Measurements from ENCODE around the gene GAGE10. TPM values are rescaled to one million over a fixed set of nuclear protein-coding genes. Genes with fewer than 3 reads are reported as not detected.

GAGE10 gene
- total and polyA plus RNA-seq, 2 of the 4 experiments (the other 2 are of a cell fraction) = not detected

DNA sequence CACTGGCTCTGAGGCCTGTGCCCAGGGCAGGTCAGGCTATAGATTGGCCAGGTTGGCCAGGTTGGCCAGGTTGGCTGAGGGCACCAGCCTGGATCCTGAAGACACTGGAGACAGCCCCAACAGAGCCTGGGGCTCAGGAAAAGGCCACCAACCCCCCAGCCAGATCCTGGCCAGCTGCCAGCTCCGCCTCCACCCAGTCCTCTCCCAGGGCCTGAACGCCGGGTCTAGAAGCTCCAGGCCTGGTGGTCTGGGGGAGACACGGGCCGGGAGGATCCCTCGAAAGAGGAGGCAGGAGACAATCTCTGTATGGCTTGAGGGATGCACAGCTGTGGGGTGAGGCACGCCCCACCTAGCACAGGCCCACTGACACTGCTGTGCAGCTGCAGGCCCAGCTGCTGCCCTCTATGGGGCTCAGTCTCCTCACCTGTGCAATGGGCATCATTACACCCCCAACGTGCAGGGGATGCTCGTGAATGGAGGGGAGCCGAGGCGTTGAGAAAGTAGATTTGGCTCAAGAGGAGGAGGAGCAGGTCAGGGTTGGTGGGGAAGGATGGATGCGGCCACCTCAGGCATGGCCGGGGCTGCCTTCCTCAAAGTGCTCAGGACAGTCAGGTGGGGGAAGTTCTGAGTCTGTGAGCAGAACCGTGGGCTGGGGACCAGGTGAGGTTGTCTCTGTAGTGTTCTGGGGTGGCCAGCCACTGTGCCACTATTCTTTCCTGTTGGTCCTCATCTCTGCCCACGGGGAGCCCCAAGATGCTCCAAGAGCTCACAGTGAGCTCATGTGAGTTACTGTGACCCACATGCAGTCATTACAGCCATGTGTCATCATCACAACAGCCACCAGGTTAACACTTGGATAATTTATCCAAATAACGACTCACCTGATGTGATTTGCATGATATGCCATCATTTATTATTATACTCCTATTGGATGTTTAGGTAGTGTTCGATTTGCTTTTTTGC, 10.8 kb upstream of the GAGE10 start:
- Histone ChIP-seq H3K4ac (ENCODE audit: low read depth, low read length) (no peak overlapping the region), H3K27me3 (ENCODE audit: control insufficient read depth, insufficient read depth, low read length) (peaks cover 3% of the 10 kb centered on the region; the same call in 1 of the 2 replicates), H4K8ac (ENCODE audit: low read depth in 2 of 2, low read length in 2 of 2) (no peak overlapping the region), H2BK15ac (ENCODE audit: low read depth, low read length) (no peak overlapping the region), H3K27ac (ENCODE audit: insufficient read depth, low read length) (no peak overlapping the region), H3K23ac (ENCODE audit: low read depth, low read length) (no peak overlapping the region), H3K9me1 (ENCODE audit: insufficient read depth, low read length) (no peaks in the 10 kb centered on the region), H2BK120ac (ENCODE audit: low read depth, low read length) (no peak overlapping the region), H4K5ac (ENCODE audit: low read depth, low read length) (no peak overlapping the region), H3K4me3 (ENCODE audit: insufficient read depth, low read depth, low read length) (no peak overlapping the region), H3K18ac (ENCODE audit: low read depth, low read length) (no peak overlapping the region), H2AK5ac (ENCODE audit: low read depth, low read length) (no peak overlapping the region), H3K9ac (ENCODE audit: low read depth, low read length) (no peak overlapping the region), H3K79me1 (ENCODE audit: low read depth in 1 of 2, low read length in 2 of 2) (no peaks in the 10 kb centered on the region), H3K14ac (replicated peaks; ENCODE audit: low read depth, low read length) (no peak overlapping the region), H2AK9ac (replicated peaks; ENCODE audit: low read depth, low read length, poor library complexity) (no peak overlapping the region), H4K20me1 (ENCODE audit: insufficient read depth, low read length) (no peaks in the 10 kb centered on the region), H3K56ac (ENCODE audit: extremely low read depth, insufficient read depth, low read length) (no peak overlapping the region), H4K91ac (ENCODE audit: insufficient read depth, low read depth, low read length) (no peak overlapping the region), H3K4me1 (ENCODE audit: control insufficient read depth, insufficient read depth, low read length) (no peaks in the 10 kb centered on the region), H2AFZ (replicated peaks; ENCODE audit: low read length, poor library complexity) (no peak overlapping the region), H3K36me3 (ENCODE audit: control insufficient read depth, insufficient read depth, low read length) (no peaks in the 10 kb centered on the region), H2BK5ac (ENCODE audit: low read depth, low read length, poor library complexity, severe bottlenecking) (no peak overlapping the region), H3K4me2 (ENCODE audit: low read depth, low read length) (no peak overlapping the region), H2BK20ac (ENCODE audit: low read depth, low read length) (no peak overlapping the region), H3K9me3 (ENCODE audit: control insufficient read depth, insufficient read depth, low read length) (no peaks in the 10 kb centered on the region)
- ChIA-PET POLR2A (ENCODE audit: unreplicated experiment) (no interaction called here), CTCF (no interaction called here)
- ATAC-seq (ENCODE audit: low read depth) = no peak
- intact Hi-C loops (cut with micrococcal nuclease) (loop anchor here (1.0 kb wide), 1 partner anchor 462 kb away; no protein-coding TSS in a partner anchor), dilution Hi-C loops (cut with HindIII; ENCODE audit: low sequenced_read_pairs, unreplicated experiment) (no loop called here), in situ Hi-C loops (cut with MboI; ENCODE audit: low sequenced_read_pairs) (no loop called here)
- no TSS peak for BruUV-seq (replicated peaks)
- DNase-seq = no peak
- WGBS, 2 experiments (ENCODE audit: extremely low coverage in 2 of 2, insufficient read length in 1 of 2) = no CpG with 5 or more reads among the region's 17 CpGs
- TF ChIP-seq, protein P1, sequence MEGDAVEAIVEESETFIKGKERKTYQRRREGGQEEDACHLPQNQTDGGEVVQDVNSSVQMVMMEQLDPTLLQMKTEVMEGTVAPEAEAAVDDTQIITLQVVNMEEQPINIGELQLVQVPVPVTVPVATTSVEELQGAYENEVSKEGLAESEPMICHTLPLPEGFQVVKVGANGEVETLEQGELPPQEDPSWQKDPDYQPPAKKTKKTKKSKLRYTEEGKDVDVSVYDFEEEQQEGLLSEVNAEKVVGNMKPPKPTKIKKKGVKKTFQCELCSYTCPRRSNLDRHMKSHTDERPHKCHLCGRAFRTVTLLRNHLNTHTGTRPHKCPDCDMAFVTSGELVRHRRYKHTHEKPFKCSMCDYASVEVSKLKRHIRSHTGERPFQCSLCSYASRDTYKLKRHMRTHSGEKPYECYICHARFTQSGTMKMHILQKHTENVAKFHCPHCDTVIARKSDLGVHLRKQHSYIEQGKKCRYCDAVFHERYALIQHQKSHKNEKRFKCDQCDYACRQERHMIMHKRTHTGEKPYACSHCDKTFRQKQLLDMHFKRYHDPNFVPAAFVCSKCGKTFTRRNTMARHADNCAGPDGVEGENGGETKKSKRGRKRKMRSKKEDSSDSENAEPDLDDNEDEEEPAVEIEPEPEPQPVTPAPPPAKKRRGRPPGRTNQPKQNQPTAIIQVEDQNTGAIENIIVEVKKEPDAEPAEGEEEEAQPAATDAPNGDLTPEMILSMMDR (conservative IDR thresholded peaks at IDR 0.05; ENCODE audit: low read depth, low read length) = no peak
- TF ChIP-seq BHLHE40 (IDR thresholded peaks at IDR 0.05; ENCODE audit: low read depth, low read length) (no peak), MXI1 (IDR thresholded peaks at IDR 0.05; ENCODE audit: borderline replicate concordance, low read depth, low read length) (no peak), POLR2A (IDR thresholded peaks at IDR 0.05; ENCODE audit: low read depth, low read length) (no peak), RAD21 (IDR thresholded peaks at IDR 0.05; ENCODE audit: low read length) (no peak), RFX5 (IDR thresholded peaks at IDR 0.05; ENCODE audit: low read depth, low read length) (no peak), CHD1 (IDR thresholded peaks at IDR 0.05; ENCODE audit: low read depth, low read length) (no peak), FOS (IDR thresholded peaks at IDR 0.05; ENCODE audit: low read depth, low read length) (no peak), SMC3 (IDR thresholded peaks at IDR 0.05; ENCODE audit: low read depth, low read length) (no peak), MAZ (IDR thresholded peaks at IDR 0.05; ENCODE audit: borderline replicate concordance, low read depth, low read length) (no peak), NFE2L2 (IDR thresholded peaks at IDR 0.05; ENCODE audit: low read depth, low read length) (no peak), CEBPB (IDR thresholded peaks at IDR 0.05; ENCODE audit: low read depth, low read length) (no peak)
- TF ChIP-seq, protein P2, sequence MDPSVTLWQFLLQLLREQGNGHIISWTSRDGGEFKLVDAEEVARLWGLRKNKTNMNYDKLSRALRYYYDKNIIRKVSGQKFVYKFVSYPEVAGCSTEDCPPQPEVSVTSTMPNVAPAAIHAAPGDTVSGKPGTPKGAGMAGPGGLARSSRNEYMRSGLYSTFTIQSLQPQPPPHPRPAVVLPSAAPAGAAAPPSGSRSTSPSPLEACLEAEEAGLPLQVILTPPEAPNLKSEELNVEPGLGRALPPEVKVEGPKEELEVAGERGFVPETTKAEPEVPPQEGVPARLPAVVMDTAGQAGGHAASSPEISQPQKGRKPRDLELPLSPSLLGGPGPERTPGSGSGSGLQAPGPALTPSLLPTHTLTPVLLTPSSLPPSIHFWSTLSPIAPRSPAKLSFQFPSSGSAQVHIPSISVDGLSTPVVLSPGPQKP (IDR thresholded peaks at IDR 0.05; ENCODE audit: borderline replicate concordance, low read depth, low read length) = no peak
- TF ChIP-seq, protein P3, sequence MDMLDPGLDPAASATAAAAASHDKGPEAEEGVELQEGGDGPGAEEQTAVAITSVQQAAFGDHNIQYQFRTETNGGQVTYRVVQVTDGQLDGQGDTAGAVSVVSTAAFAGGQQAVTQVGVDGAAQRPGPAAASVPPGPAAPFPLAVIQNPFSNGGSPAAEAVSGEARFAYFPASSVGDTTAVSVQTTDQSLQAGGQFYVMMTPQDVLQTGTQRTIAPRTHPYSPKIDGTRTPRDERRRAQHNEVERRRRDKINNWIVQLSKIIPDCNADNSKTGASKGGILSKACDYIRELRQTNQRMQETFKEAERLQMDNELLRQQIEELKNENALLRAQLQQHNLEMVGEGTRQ (IDR thresholded peaks at IDR 0.05; ENCODE audit: low read depth, low read length) = no peak

All from IMR-90 (cell line).